Measurements from ENCODE around the gene TTC28.

Gene TTC28

DNA sequence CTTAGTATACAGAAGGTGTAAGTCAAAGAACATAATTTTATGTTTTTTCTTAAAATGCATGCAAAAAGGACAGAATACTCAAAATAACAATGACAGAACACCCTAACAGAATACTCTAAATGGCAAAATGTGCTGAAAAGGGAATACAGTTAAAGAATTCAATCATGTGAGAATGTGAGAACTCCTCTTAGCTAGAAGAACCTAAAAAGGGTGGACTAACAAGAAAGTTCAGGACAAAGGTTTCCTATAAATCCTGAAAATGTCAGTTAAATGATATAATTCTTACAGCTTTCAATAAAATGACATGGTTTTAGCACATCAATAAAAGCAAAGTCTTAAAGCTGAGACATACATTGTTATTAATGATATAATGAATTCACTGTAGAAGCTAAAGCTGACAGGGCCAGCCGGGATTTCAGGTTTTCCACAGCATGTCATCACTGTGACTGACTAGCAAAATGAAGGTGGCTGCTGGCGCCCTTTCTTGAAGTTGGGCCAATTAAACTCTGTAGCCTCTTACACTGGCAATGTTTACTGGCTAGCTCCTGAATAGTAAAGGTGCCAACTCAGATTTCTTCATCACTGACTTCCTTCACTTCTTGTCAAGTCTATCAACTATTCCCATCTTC lies 244.4 kb downstream of the TTC28 start:
- no peak for DNase-seq

DNA sequence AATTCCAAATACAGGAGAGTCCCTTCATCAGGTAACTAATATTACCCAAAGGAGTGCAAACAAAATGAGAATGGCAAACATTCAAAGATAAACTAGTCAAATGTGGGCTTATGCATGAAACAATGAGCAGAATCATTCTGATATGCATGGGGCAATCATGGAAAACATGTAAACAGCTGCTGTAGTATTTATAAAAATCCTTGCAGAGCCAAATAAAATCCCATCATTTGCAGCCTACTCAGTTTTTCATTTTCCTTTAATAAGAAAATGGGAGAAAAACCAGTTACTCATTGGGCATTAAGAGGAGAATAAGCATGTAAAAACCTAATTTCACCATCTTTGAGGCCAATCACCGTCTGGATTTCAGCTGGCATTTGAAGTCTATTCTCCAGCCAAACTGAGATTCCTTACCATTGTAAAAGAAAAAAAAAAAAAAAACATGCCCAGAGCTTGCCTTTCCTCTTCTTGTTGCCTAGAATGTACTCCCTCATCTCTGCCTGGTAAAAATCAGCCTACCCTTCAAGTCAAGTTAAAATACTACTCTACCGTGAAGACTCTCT lies 249.1 kb downstream of the TTC28 start:
- no peak for DNase-seq

DNA sequence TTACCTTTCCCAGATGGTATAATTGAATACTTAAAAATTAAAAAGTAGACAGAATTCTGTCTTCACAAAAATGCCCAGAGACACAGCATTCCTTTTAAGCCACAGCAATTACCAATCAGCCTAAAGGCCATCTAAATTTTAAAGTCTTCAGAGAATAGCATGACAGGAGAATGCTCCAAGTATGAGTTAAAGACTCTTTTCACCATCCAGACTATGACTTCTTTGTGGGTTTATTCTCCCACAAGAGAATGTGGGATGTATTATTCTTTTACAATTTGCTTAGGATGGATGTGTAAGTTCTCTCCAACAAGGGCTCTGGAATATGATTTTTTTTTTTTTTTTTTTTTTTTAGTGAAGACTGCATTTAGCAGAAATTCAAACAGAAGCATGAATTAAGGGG lies 249.9 kb downstream of the TTC28 start:
- DNase-seq, result no peak

DNA sequence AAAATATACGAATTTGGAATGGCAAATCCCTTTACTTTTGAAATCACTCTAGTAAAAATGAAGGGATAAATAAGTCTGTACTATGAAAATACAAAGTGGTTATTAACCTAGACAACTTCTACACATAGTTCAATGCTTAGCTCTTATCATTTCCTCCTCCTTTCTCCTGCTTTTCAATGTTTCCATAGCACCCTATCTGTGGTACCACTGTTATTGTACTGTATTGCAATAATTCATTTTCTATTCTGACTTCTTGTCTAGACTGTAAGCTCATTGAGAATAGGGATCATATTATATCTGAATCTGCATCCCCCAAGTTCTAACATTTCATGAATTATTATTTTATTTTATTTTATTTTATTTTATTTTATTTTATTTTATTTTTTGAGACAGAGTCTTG lies 251.4 kb downstream of the TTC28 start:
- no peak for DNase-seq

DNA sequence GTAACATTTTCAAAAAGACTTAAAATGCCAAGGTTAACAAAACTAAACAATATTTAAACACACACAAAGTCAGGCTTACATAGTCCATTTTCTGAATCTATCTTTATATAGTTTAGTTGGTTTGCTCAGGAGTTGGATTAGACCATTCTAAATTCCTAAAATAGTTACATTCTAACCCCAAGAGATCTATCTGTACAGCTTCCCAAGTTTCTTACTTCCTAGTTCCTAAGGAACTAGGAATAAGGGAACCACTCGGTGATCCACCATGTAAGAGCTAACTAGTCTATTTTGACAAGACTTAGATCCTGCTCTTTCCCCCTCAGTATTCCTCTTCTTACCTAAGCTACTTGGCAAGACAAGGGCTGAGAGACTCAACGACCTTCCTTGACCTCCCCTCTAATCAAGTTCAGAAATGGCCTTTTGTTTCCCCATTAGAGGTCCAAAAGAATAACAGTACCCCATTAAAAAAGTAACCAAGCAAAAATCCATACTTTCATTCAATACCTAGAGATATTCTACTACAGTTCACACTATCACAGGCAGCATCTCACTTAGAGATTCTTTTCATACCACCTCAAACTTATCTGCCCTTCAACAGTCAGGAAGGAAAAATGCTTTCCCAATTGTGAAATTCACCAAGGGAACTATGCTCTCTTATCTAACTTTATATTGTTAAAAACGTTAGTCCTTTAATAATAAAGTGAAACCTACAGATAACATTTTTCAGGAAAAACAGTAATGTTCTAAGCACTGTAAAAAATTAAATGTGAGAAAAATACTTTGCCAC lies 253.1 kb downstream of the TTC28 start:
- no peak for DNase-seq

DNA sequence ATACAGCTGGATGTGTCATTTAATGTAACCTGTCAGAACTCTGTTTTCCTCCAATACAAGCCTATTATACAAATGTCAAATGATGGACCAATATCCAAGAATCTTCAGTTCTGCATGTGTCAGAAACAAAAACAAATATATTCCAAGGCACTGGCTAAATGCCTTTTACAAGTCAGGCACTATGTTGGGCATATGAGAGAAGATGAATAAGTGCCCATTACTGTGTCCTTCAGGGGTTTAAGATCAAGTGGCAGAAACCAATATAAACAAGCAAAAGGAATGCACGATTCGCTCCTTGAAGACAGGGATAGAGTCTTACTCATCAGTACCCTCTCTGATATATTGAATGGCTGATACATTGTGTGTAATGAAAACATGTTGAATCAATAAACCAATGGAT lies 254.4 kb downstream of the TTC28 start:
- DNase-seq, result no peak

DNA sequence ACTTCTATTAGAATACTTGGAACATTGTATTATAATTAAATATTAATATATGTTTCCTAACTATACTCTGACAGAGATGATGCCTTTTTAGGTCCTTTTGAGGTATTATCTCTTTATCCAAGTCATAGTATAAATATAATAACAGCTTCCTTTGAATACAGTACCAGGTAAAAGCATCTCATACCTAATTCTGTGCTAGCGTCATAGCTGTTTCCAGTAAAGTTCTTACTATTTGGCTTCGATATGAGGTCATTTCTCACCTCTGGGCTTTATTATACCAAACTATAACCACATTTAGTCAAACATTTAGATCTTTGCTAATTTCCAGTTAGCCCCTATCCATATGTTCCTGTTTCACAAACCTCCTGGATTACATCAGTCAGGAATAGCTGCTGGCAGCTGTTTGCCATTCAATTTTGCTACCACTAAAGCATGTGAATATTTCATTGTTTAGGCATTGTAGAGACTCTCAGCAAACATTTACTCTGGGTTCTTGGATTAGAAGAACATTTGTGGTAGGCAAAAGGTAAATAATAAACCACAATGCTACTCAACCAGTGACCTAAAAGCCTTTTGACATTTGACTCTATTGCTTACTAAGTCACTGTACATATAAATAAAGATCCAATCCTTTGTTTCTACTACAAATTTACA lies 255.1 kb downstream of the TTC28 start:
- DNase-seq, result no peak

DNA sequence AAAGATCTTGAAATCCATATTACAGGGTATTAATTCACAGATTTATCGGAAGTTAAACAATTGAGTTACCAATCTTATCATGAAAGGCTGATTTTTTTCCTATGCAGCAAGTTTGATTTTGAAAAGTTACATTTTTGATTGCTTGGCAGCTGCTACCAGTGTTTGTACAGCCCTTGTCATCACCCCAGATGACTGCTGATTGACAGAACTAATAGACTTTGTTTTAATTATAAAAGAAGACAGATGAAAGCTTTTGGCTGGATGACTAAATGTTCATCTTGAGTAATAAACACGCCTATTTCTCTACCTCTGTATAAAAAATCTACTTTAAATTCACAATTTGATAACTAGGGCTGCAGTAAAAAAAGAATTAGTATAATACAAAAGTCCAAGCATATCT lies 259.7 kb downstream of the TTC28 start:
- no peak for DNase-seq

DNA sequence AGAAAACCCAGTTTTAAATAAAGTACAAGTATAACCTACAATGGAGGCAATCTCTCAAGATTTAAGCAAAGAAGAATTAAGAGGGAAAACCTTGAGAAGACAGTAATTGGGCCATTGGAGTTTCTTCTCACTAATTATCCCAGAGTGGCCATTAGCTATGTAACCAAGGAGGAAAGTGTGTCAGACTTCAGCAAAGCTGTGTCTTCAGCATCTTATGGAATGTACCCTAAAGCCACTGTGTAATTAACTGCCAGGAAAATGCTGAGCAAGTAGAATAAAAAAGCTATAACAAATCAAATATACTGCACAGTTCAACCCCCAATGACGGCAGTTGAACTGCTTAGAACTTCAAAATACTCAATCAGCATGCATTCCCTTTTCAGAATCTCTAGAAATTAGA lies 261.6 kb downstream of the TTC28 start:
- no peak for DNase-seq

DNA sequence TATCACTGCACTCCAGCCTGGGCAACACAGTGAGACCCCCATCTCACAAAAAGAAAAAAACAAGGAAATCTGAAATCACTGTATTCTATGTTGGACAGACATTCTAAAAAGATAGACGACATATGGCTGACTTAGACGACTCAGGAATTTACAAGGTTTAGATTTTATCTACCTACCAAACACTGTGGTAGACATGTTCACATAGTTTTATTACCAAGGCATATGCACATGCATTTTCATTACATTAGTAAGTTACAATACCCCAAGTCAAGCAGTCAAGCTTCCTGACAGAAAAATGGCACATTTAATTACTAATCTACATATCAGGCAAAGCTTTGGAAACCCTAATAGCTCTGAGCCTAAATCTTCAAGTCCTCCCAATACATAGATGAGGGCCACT lies 262.2 kb downstream of the TTC28 start:
- no peak for DNase-seq

DNA sequence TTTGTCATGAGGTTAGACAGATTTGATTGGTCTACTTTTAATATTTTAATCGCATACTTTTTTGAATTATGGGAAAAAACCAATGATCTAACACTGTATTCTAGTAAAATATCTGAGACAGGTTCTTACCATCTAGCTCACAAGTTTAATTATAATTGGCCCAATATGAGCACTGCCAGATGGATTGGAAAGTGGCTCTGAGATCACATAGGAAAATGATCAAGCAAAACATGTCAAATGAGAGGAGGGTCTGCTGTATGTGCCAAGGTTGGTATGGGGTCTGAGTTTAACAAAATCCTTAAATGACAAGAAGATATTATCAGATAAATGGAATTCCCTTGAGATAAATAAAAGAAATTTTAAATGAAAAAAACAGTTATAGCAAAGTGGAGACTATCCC lies 264.7 kb downstream of the TTC28 start:
- no peak for DNase-seq

DNA sequence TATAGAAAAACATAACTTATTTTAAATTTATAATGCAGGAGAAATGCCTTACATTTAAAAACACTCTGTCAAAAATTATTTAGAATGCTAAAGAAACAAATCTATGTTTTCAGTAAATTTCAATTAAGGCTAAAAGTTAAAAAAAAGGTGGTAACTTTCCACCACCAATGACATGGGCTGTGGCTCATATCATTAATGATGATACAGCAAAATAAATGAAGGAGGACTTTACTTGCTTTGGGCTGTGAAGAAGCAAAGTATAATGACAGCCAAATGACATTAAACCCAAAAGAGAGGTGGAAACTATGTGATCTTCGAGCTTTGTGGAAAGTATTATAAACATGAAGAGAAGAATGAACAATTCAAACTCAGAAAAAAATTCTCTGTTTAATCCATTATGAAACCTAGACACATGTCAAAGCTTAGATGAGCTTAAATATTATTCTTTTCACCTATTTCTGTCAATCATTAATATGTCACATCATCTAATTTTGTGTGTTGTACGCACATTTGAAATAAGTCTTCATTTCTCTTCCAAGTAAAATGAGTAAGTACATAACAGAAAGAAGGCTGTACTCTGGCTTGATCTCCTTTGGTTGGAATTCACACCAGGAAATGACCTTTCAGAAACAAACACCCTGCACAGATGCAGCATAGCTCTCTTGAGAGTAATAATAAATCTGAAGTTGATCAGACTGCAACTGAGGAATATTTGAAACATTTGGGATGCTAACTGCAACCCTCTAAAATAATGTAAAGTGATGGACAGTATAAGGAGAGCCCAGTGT lies 265.8 kb downstream of the TTC28 start:
- DNase-seq, result no peak

DNA sequence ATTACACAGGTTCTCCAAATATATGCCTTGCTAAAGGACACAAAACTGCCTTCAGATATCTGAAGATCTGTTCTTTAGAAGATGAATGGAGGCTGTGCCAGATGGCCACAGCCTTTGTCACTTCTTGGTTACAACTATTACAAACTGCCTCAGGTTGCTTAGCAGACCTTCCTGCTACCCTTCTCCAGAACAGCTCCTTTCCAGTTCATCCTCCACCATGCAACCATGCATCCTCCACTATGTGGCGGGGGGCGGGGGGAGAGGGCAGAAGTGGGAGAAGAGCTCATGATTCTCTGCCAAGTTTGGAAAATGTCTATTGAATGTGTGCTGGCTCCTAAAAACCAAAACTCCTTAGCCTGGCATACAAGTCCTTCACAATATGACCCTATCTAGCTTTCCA lies 267.5 kb downstream of the TTC28 start:
- DNase-seq, result no peak

DNA sequence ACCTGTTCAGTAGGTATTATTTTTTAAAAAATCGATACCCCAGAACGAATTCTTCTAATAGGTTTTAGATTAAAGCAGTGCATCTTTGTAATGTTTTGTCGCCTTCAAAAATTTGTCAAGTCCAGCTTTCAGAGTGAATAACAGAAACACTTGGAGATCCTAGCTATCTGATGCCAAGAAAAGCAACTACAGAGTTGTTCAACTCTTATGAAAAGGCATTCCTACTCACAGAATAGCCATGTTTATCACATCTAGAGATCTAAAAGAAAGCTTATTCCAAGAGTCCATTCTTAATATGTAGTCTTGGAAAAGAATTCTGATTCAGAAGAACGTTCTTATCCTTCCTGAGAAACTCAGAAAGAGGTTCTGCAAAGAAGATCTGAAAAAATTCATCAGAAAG lies 268.5 kb downstream of the TTC28 start:
- DNase-seq, result no peak

DNA sequence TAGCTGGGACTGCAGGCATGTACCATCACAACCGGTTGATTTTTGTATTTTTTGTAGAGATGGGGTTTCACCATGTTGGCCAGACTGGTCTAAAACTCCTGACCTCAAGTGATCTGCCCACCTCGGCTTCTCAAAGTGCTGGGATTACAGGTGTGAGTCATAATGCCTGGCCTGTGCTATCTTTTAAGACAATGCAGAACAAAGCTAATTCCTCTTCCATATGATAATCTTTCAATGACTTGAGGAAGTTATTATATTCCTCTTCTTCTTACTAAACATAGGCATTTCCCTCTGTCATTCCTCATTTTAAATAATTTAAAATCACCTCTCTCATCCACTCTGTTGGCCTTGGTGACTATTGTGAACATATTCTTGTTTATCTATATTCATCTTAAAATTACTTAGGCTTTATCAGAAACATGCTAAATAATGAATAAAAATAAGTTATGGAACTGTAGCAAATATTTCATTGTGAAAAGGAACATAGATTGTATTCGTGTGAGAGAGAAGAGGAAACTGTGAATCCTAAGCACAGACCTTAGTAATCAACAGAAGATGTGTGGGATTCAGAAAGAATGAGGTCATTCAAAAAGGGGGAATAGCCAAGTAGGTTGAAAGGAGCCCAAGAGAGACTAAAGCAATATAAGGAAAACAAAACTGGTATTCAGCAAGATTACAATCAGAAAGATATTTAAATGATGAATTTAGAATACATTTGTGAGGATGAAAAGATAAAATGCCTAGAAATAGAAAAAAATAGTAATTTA lies 269.4 kb downstream of the TTC28 start:
- no peak for DNase-seq

DNA sequence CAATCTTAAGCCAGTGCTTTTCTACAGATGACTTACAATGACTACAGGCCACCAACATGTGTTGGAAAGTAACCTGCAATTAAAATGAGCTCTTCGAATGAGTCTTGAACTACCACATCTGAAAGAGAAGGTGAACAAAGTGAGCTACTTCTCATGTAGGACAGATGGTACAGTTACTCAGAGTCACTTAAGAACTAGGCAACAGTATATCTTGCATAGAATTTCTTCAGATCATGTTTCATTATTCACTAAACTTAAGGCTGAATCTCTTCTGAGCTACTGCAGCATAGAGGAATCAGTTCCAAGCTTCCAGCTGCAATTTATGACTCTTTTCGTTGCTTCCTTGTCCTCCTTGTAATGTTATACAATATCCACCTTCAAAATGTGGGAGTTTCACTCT lies 270.9 kb downstream of the TTC28 start:
- DNase-seq, result no peak

DNA sequence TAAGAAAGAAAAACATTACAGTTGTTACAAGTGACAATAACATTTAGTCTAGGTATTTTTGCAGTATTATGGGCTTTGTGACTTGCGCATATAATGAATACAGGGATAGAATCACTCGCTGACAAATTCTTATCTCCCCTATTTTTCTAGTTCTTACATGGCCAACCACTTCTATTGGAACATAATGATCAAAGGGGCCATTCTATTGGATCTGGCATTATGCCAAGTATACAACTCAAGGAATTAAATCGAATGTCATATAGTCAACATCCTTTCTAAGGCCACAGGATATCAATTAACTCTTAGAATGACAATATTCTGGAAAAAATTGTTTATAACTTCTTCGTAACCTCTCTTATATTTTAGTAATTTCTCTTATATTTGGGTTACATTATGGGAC lies 272.0 kb downstream of the TTC28 start:
- DNase-seq, result no peak

DNA sequence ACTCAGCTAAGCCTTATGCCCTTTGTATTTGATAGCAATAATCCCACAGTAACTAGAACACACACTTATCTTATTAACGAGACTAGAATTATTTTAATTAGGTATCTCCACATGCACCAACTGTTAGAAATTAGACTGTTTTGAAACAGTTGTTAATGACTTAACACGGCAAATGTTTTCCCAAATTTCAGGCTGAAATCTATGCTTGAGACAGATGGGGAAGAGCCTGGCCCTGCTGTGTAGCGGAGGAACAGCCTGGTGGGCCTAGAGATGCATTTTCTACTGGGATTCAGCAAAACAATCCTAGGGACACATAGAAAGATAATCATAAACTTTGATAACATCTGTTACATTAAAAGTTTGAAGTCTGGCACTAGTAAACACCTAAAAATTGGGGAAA lies 273.4 kb downstream of the TTC28 start:
- no peak for DNase-seq

DNA sequence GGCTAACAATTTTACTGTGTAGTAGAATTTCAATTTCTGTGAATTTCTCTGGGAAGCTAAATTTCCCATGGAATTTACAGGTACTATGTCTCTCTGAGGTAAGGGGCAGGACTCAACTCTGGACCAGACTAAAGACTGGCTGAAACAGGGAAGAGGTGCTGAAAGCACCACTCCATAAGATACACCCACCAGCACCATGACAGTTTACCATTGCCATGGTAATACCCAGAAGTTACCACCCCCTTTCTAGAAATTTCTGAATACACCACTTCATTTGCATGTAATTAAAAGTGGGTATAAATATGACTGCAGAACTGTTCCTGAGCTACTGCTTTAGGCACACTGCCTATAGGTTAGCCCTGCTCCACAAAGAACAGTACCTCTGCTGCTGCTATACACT lies 274.1 kb downstream of the TTC28 start:
- no peak for DNase-seq

DNA sequence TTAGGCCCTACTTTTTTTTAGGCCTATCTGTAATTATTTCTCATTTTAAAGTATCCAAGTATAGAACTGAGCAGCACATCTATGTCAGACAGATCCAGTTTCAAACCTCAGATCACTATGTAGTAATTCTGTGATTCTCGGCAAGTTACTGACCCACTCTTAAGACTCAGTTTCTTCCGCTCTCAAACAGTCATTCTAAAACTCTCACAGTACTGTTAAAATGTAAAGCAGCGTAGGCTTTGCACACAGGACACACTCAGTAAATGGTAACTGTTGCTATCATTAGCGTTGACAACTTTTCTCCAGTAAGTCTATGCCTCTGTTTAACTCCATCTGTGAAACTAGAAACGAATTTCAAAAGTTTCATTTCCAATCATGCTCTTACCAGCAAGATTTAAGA lies 277.1 kb downstream of the TTC28 start:
- DNase-seq, result no peak

DNA sequence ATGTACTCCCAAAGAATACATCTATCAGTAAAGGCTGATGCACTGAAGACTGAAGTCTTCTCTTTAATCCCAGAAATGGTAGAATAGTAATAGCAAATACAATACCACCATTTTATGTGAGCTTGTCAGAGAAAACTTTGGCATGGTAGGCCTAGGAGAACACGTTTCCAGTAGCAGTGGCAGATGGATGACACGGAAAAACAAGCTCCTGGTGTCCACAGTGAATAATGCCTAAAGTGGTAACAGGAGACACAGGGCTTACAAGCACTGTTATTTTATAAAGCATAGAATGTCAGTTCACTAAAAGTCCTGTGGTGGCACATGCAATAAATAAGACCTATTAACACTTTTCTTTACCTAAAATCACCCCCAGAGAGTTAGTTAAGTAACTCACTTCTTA lies 277.6 kb downstream of the TTC28 start:
- no peak for DNase-seq

DNA sequence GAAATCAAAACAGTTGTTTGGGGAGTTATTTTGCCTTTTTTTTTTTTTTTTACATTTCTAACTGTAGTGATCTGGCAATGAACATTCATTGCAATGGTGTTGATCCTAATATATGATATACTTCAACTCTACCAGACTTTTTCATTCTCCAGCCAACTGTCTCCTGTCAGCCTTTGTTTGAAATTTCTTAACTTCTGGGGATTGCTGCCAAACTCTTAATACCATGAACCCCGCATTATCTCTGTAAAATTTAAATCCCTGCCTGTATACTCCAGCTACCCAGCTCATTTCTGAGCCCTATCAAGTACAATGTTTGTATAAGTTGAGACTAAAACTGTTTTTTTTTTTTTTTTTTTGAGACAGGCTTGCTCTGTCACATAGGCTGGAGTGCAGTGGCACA lies 280.7 kb downstream of the TTC28 start:
- DNase-seq, result no peak

DNA sequence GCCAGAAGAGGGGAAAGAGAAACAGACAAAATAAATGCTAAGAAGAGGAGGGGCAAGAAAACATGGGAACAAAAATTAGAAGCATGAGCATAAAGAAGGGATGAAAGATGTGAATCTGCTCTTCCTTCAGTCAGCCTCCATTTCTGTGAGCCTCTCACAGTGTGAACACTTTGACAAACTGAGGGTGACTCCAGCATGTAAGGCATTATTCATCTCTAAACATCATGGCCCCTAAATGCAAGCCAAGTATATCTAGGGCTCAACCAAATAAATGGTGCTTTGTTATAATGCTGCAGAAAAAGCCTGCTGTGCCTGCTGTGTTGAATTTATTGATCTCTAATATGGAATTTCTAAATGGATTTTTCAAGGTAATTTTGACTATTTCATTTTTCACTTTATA lies 281.3 kb downstream of the TTC28 start:
- no peak for DNase-seq

Measured in stimulated activated CD4-positive, alpha-beta T cell treated with anti-CD3 and anti-CD28 coated beads, Interleukin-4, amount 100 ng/mL, for 24 hours (primary cell).